T-cell (primary cell): ENCODE measurements around the gene PLA2G1B. TPM values are rescaled to one million over a fixed set of nuclear protein-coding genes. Genes with fewer than 3 reads are reported as not detected.
A peak's percentile ranks its signal among the peaks of the same experiment; 100 is the strongest.
"Not testable (repeated sequence)": the region's sequence is repeated elsewhere in the genome, so short reads cannot be mapped to it uniquely, and the experiment has no call there.

Experiments
- ATAC-seq, 4 experiments: fragments of 200-7000 bp in 3 of 4; fragments of 150-1000 bp in 1 of 4; cut with Tn5 transposase; replicated peaks in 1 of 4; 1 replicate in 3 of 4; 2 replicates in 1 of 4; pipeline ENCODE4 v1.10.0; 2021; ENCODE audit warnings: moderate library complexity in 3 of 4, mild to moderate bottlenecking in 2 of 4, moderate number of reproducible peaks in 1 of 4
- CTCF ChIA-PET, 2 donors: fragments of 300-600 bp; sonication (Branson Sonifier 250); formaldehyde crosslinking; loops; one replicate each; lab custom pipeline; 2022; ENCODE audit warnings: antibody characterized with exemption in 2 of 2; lab: Charles Lee
- POLR2A ChIA-PET, 2 donors: fragments of 300-600 bp; sonication (Branson Sonifier 250); formaldehyde crosslinking; loops; one replicate each; lab custom pipeline; 2022; ENCODE audit warnings: antibody characterized with exemption in 2 of 2; lab: Charles Lee
- DNase-seq, 35 experiments: peaks; one replicate each; pipeline versions ENCODE4 v3.0.0 to v3.0.0-alpha.2; 2013 to 2023
- H3K27ac ChIP-seq: one replicate; pipeline ENCODE4 v1.5.1; 2013; ENCODE audit warnings: low read length
- H3K27me3 ChIP-seq, 2 experiments: replicated peaks in 1 of 2; 1 replicate in 1 of 2; 2 replicates in 1 of 2; pipeline versions ENCODE4 v1.6.1 to v1.7.0; 2013; ENCODE audit warnings: low read length in 1 of 2, mixed read lengths in 1 of 2; ENCODE audit not compliant: control insufficient read depth in 2 of 2, insufficient read depth in 2 of 2; ENCODE audit errors: extremely low read depth in 1 of 2
- H3K36me3 ChIP-seq, 2 donors: 1 replicate in 1 of 2; 2 replicates in 1 of 2; pipeline versions ENCODE4 v1.6.1 to v1.7.0; 2013; ENCODE audit warnings: low read length in 1 of 2; ENCODE audit not compliant: control insufficient read depth in 2 of 2, insufficient read depth in 1 of 2; ENCODE audit errors: extremely low read depth in 1 of 2
- H3K4me1 ChIP-seq, 2 experiments: 1 replicate in 1 of 2; 2 replicates in 1 of 2; pipeline versions ENCODE4 v1.6.1 to v1.7.0; 2013; ENCODE audit warnings: low read length in 2 of 2, mixed read lengths in 1 of 2; ENCODE audit not compliant: insufficient read depth in 2 of 2, control insufficient read depth in 1 of 2; ENCODE audit errors: extremely low read depth in 1 of 2
- H3K4me3 ChIP-seq, 2 donors: 1 replicate in 1 of 2; 2 replicates in 1 of 2; pipeline versions ENCODE4 v1.5.1 to v1.7.0; 2013; ENCODE audit warnings: mild to moderate bottlenecking in 2 of 2, low read length in 1 of 2, moderate library complexity in 1 of 2; ENCODE audit not compliant: control insufficient read depth in 1 of 2; ENCODE audit errors: extremely low read depth in 1 of 2
- H3K9me3 ChIP-seq: 2 replicates; pipeline ENCODE4 v1.7.0; 2013
- H3K27ac Mint-ChIP-seq, 2 donors: one replicate each; pipeline ENCODE4 v1.8.0; 2020 to 2021; ENCODE audit warnings: mild to moderate bottlenecking in 2 of 2, mixed read lengths in 2 of 2
- H3K27me3 Mint-ChIP-seq, 2 donors: one replicate each; pipeline ENCODE4 v1.8.0; 2021 to 2022; ENCODE audit warnings: mixed read lengths in 2 of 2
- H3K36me3 Mint-ChIP-seq: one replicate; pipeline ENCODE4 v1.8.0; 2021; ENCODE audit warnings: mixed read lengths
- H3K4me1 Mint-ChIP-seq, 3 donors: one replicate each; pipeline ENCODE4 v1.8.0; 2020 to 2022; ENCODE audit warnings: mixed read lengths in 3 of 3, mild to moderate bottlenecking in 1 of 3
- H3K4me3 Mint-ChIP-seq, 3 donors: one replicate each; pipeline ENCODE4 v1.8.0; 2020 to 2022; ENCODE audit warnings: mild to moderate bottlenecking in 3 of 3, mixed read lengths in 3 of 3, moderate library complexity in 3 of 3
- H3K9me3 Mint-ChIP-seq, 3 donors: one replicate each; pipeline ENCODE4 v1.8.0; 2020 to 2022; ENCODE audit warnings: mixed read lengths in 3 of 3
- WGBS: methylation state at CpG from one replicate; pipeline ENCODE4 v1.1.5; 2013; ENCODE audit warnings: missing lambda C conversion rate; ENCODE audit not compliant: insufficient coverage; 5-methylcytosine and 5-hydroxymethylcytosine counted together
- total RNA-seq, 35 experiments: library from RNA in 6 of 35; stranded (reverse) in 6 of 35; fragments of 120-200 nt in 1 of 35; gene quantifications; one replicate each; pipeline versions ENCODE4 v1.2.1 to v1.2.4 and lab custom pipeline; 2013 to 2026

PLA2G1B gene
- total RNA-seq, 5 donors from 2014 or later (not counting 1 experiment from before 2014, with no cell fraction given), result 1.6 to 2.9 (median 1.8) TPM; not detected in 2

DNA sequence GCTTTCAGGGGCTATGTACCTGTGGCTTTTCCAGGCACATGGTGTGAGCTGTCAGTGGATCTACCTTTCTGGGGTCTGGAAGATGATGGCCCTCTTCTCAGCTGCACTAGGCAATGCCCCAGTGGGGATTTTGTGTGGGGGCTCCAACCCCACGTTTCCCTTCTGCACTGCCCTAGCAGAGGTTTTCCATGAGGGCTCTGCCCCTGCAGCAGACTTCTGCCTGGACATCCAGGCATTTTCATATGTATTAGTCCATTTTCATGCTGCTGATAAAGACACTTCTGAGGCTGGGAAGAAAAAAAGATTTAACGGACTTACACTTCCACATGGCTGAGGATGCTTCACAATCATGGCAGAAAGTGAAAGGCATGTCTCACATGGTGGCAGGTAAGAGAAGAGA lies 8.8 kb upstream of the PLA2G1B start:
- no CpG with 5 or more reads among the region's 2 CpGs for WGBS
- not testable (repeated sequence) for H3K4me1 Mint-ChIP-seq

GRCh38 chr12:120335447-120335846 lies 7.9 kb upstream of the PLA2G1B start:
- H3K27ac Mint-ChIP-seq, H3K36me3 ChIP-seq, H3K4me1 ChIP-seq, H3K27ac ChIP-seq, CTCF ChIA-PET, H3K36me3 Mint-ChIP-seq, POLR2A ChIA-PET, H3K4me1 Mint-ChIP-seq, H3K9me3 ChIP-seq, ATAC-seq, H3K4me3 ChIP-seq, H3K4me3 Mint-ChIP-seq: not testable (repeated sequence)
- peaks cover 0 to 22% of the 10 kb centered on the region in 2 experiments for H3K27me3 ChIP-seq
- peak in 5 of 35 experiments; percentile 9 to 16 (median 13) for DNase-seq
- H3K27me3 Mint-ChIP-seq, result peaks cover 10 to 11% of the 10 kb centered on the region in 2 donors
- 22% methylated on average over 3 of the region's 12 CpGs for WGBS
- H3K9me3 Mint-ChIP-seq, result peaks cover 11 to 18% (median 13%) of the 10 kb centered on the region in 3 donors

More for the DNA sequence above, 8.8 kb upstream of the PLA2G1B start:
- H3K27ac Mint-ChIP-seq, H3K4me1 ChIP-seq, CTCF ChIA-PET, DNase-seq, H3K4me3 ChIP-seq, H3K27ac ChIP-seq, H3K36me3 Mint-ChIP-seq, H3K9me3 ChIP-seq, POLR2A ChIA-PET, H3K36me3 ChIP-seq, H3K4me3 Mint-ChIP-seq, ATAC-seq: not testable (repeated sequence)
- H3K27me3 ChIP-seq, result peaks cover 0 to 18% of the 10 kb centered on the region in 2 experiments
- H3K9me3 Mint-ChIP-seq, result peaks cover 11 to 18% (median 13%) of the 10 kb centered on the region in 3 donors
- H3K27me3 Mint-ChIP-seq, result peaks cover 8 to 12% of the 10 kb centered on the region in 2 donors

GRCh38 chr12:120332523-120332922 lies 4.9 kb upstream of the PLA2G1B start:
- Histone ChIP-seq H3K4me1 (no peaks in the 10 kb centered on the region), H3K4me3 (no peak overlapping the region), H3K27ac (no peak overlapping the region), H3K36me3 (no peaks in the 10 kb centered on the region), H3K27me3 (peaks cover 0 to 18% of the 10 kb centered on the region in 2 experiments), H3K9me3 (no peaks in the 10 kb centered on the region)
- no peak for DNase-seq
- no peak overlapping the region for H3K27ac Mint-ChIP-seq
- WGBS, result 100% methylated on average over 1 of the region's 7 CpGs
- H3K27me3 Mint-ChIP-seq, result peaks cover 6 to 9% of the 10 kb centered on the region in 2 donors
- CTCF ChIA-PET, result no interaction called here
- ATAC-seq, result no peak
- POLR2A ChIA-PET, result no interaction called here
- H3K36me3 Mint-ChIP-seq, result peaks cover 2% of the 10 kb centered on the region
- H3K4me3 Mint-ChIP-seq, result no peak overlapping the region
- no peaks in the 10 kb centered on the region for H3K4me1 Mint-ChIP-seq
- peaks cover 4 to 7% (median 5%) of the 10 kb centered on the region in 3 donors for H3K9me3 Mint-ChIP-seq

GRCh38 chr12:120332041-120332440 lies 4.5 kb upstream of the PLA2G1B start:
- Mint-ChIP-seq H3K36me3 (no peaks in the 10 kb centered on the region), H3K4me1 (no peaks in the 10 kb centered on the region), H3K9me3 (peaks cover 0 to 4% (median 3%) of the 10 kb centered on the region in 3 donors), H3K27me3 (peaks cover 6 to 7% of the 10 kb centered on the region in 2 donors), H3K4me3 (no peak overlapping the region), H3K27ac (no peak overlapping the region)
- WGBS, result 100% methylated on average over 3 of the region's 5 CpGs
- Histone ChIP-seq H3K27ac (no peak overlapping the region), H3K36me3 (no peaks in the 10 kb centered on the region), H3K9me3 (no peaks in the 10 kb centered on the region), H3K4me1 (no peaks in the 10 kb centered on the region), H3K27me3 (peaks cover 0 to 18% of the 10 kb centered on the region in 2 experiments), H3K4me3 (no peak overlapping the region)
- ATAC-seq, result no peak
- POLR2A ChIA-PET, result no interaction called here
- DNase-seq, result no peak
- CTCF ChIA-PET, result no interaction called here

DNA sequence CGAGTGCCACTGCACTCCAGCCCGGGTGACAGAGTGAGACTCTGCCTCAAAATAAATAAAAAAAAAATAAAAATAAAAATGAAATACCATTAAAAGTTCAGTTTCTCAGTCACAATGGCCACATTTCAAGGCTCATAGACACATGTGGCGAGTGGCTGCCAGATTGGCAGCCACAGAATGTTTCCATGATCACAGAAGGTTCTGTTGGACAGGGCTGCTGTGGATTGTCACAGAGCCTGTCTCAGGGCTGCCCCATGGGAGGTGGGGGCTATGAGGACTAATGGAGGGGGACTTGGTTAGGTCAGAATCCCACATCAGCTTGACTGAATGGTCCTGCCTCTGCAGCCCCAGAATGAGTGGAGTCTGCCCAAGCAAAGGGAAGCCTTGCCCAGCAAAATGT lies 3.8 kb upstream of the PLA2G1B start:
- peaks cover 0 to 22% of the 10 kb centered on the region in 2 experiments for H3K27me3 ChIP-seq
- WGBS, result no CpG with 5 or more reads among the region's 3 CpGs
- Mint-ChIP-seq H3K27ac (no peak overlapping the region), H3K4me1 (no peaks in the 10 kb centered on the region), H3K36me3 (no peaks in the 10 kb centered on the region), H3K27me3 (peaks cover 6 to 7% of the 10 kb centered on the region in 2 donors), H3K4me3 (no peak overlapping the region), H3K9me3 (peaks cover 0 to 3% (median 0%) of the 10 kb centered on the region in 3 donors)
- no peak overlapping the region for H3K4me3 ChIP-seq
- H3K4me1 ChIP-seq, result no peaks in the 10 kb centered on the region
- DNase-seq, result no peak
- no peak overlapping the region for H3K27ac ChIP-seq
- H3K36me3 ChIP-seq, result no peaks in the 10 kb centered on the region
- no peak for ATAC-seq
- H3K9me3 ChIP-seq, result no peaks in the 10 kb centered on the region
- ChIA-PET CTCF (no interaction called here), POLR2A (no interaction called here)

DNA sequence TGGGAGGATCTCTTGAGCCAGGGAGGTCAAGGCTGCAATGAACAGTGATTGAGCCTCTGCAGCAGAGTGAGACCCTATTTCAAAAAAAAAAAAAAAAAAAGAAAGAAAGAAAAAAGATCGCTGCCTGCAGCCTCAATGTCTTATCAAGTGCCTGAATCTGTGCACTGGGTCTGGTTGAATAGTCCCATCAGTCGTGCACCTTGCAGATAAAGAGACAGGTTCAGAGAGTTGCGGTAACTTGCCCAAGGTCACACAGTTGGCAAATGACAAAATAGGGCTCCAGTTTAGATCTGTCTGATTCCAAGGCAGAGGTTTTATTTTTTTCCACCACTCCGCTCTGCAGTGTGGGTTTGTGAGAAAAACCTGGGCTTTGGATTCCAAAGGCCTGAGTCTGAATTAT lies 649 bp upstream of the PLA2G1B start:
- Mint-ChIP-seq H3K9me3 (no peaks in the 10 kb centered on the region), H3K36me3 (no peaks in the 10 kb centered on the region), H3K4me1 (peaks cover 8 to 12% (median 9%) of the 10 kb centered on the region in 3 donors), H3K27me3 (peaks cover 6 to 7% of the 10 kb centered on the region in 2 donors), H3K4me3 (no peak overlapping the region), H3K27ac (no peak overlapping the region)
- no peaks in the 10 kb centered on the region for H3K36me3 ChIP-seq
- H3K27me3 ChIP-seq, result peaks cover 0 to 25% of the 10 kb centered on the region in 2 experiments
- no peak for ATAC-seq
- ChIA-PET CTCF (interaction anchor here in 1 of 2 donors (0.6 to 0.7 kb wide), 2 partner anchors 1388 to 1477 kb away, joined by 3 read pairs; no protein-coding TSS in a partner anchor), POLR2A (no interaction called here)
- H3K27ac ChIP-seq, result no peak overlapping the region
- H3K9me3 ChIP-seq, result no peaks in the 10 kb centered on the region
- no peak overlapping the region for H3K4me3 ChIP-seq
- WGBS, result 67% methylated on average over 2 of the region's 4 CpGs
- H3K4me1 ChIP-seq, result peaks cover 0 to 9% of the 10 kb centered on the region in 2 experiments
- no peak for DNase-seq
